Measurements from ENCODE around the gene NSMCE3.
"Not testable (repeated sequence)": the region's sequence is repeated elsewhere in the genome, so short reads cannot be mapped to it uniquely, and the experiment has no call there.

- not testable (repeated sequence) for TF ChIP-seq EZH2 (IDR thresholded peaks at IDR 0.05; ENCODE audit: borderline replicate concordance, low read depth, low read length); PKNOX1 (IDR thresholded peaks at IDR 0.05); ATF3 (IDR thresholded peaks at IDR 0.05); ATF3 (CRISPR knock-in tag; conservative IDR thresholded peaks at IDR 0.05); ZNF277 (CRISPR knock-in tag; IDR thresholded peaks at IDR 0.05; ENCODE audit: borderline replicate concordance)
Measured at GRCh38 chr15:29224235-29224986, 45.2 kb downstream of the NSMCE3 start.

All from K562 (cell line).